ENCODE results near the gene CREG2. TPM values are rescaled to one million over a fixed set of nuclear protein-coding genes. Genes with fewer than 3 reads are reported as not detected.

The CREG2 gene
- total and polyA plus RNA-seq, 2 donors (not counting 1 experiment from before 2014, with no cell fraction given): 0.08 to 0.50 TPM

DNA sequence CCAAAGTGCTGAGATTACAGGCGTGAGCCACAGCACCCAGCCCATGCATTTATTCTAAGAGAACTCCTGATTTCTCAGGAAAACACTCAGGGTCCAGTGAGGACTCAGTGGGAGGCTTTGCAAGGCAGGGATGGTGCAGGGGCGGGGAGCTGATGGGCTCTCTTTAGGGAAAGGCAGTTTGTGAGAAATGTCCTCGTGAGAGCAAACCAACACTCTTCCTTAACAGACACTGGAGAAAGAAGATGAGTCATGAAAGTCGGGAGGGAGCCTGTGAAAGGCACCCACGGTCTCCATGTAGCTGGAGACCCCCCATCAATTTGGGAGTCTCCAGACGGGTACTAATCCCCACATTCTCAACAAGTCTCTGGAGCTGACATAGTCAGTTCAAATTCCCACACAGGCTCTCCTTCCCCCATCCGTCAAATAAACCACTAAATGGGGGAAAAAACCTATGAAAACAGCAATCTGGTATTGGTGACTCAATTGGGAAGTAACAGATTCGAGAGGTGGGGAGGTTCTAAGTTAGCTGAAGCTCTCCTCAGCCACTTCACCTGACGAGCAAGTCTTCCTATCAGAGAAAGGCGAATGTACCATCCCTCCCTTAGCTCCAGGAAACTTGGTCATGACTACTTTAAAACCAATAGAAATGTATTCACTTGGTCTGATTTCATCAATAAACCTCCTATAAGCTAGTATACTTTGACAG lies 11.0 kb upstream of the CREG2 start:
- Histone ChIP-seq H3K9ac (ENCODE audit: insufficient read depth, low read length) (no peak overlapping the region), H3K4me2 (ENCODE audit: extremely low read depth, insufficient read depth, low read length) (no peak overlapping the region)
- DNase-seq (ENCODE audit: low read depth in 2 of 2): peak in 1 of 2 donors; percentile 6

GRCh38 chr2:101396316-101396717 lies 9.0 kb upstream of the CREG2 start:
- H3K4me3 ChIP-seq (replicated peaks in 1 of 4; ENCODE audit: control extremely low read depth in 1 of 4, insufficient read depth in 1 of 4, low read depth in 3 of 4, low read length in 4 of 4): peak overlapping the region in 1 of 4 experiments; percentile 18
- H3K4me2 ChIP-seq (ENCODE audit: extremely low read depth, insufficient read depth, low read length): no peak overlapping the region
- no peak for TF ChIP-seq EZH2 (IDR thresholded peaks at IDR 0.05; ENCODE audit: low read length, missing control alignments)
- TF ChIP-seq, protein P1, sequence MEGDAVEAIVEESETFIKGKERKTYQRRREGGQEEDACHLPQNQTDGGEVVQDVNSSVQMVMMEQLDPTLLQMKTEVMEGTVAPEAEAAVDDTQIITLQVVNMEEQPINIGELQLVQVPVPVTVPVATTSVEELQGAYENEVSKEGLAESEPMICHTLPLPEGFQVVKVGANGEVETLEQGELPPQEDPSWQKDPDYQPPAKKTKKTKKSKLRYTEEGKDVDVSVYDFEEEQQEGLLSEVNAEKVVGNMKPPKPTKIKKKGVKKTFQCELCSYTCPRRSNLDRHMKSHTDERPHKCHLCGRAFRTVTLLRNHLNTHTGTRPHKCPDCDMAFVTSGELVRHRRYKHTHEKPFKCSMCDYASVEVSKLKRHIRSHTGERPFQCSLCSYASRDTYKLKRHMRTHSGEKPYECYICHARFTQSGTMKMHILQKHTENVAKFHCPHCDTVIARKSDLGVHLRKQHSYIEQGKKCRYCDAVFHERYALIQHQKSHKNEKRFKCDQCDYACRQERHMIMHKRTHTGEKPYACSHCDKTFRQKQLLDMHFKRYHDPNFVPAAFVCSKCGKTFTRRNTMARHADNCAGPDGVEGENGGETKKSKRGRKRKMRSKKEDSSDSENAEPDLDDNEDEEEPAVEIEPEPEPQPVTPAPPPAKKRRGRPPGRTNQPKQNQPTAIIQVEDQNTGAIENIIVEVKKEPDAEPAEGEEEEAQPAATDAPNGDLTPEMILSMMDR (conservative IDR thresholded peaks at IDR 0.05 in 1 of 2, IDR thresholded peaks at IDR 0.05 in 1 of 2; ENCODE audit: low read depth in 1 of 2, low read length in 2 of 2): no peak
- peak overlapping the region; percentile 71 for H3K27ac ChIP-seq (ENCODE audit: insufficient read depth, low read length)
- no peak overlapping the region for H2AFZ ChIP-seq (ENCODE audit: low read length)
- H3K9ac ChIP-seq (ENCODE audit: insufficient read depth, low read length): no peak overlapping the region
- H4K20me1 ChIP-seq (ENCODE audit: control insufficient read depth, extremely low read depth, insufficient read depth, low read length): no peaks in the 10 kb centered on the region
- H3K36me3 ChIP-seq (ENCODE audit: control insufficient read depth, insufficient read depth, low read length): peaks cover 2% of the 10 kb centered on the region
- H3K9me3 ChIP-seq (ENCODE audit: control insufficient read depth, insufficient read depth, low read depth, low read length): no peaks in the 10 kb centered on the region
- no peaks in the 10 kb centered on the region for H3K27me3 ChIP-seq (ENCODE audit: control insufficient read depth, insufficient read depth, low read length)
- H3K4me1 ChIP-seq (ENCODE audit: control insufficient read depth, extremely low read depth, insufficient read depth, low read length): peaks cover 8% of the 10 kb centered on the region
- no peaks in the 10 kb centered on the region for H3K79me2 ChIP-seq (ENCODE audit: control insufficient read depth, insufficient read depth, low read length)
- peak; percentile 93 to 96 for DNase-seq (ENCODE audit: low read depth in 2 of 2)

More for the DNA sequence above, 11.0 kb upstream of the CREG2 start:
- H3K27ac ChIP-seq (ENCODE audit: insufficient read depth, low read length): no peak overlapping the region
- no peaks in the 10 kb centered on the region for H4K20me1 ChIP-seq (ENCODE audit: control insufficient read depth, extremely low read depth, insufficient read depth, low read length)
- no peaks in the 10 kb centered on the region for H3K27me3 ChIP-seq (ENCODE audit: control insufficient read depth, insufficient read depth, low read length)
- no peak overlapping the region for H2AFZ ChIP-seq (ENCODE audit: low read length)
- no peak overlapping the region for H3K4me3 ChIP-seq (replicated peaks in 1 of 4; ENCODE audit: control extremely low read depth in 1 of 4, insufficient read depth in 1 of 4, low read depth in 3 of 4, low read length in 4 of 4)
- H3K4me1 ChIP-seq (ENCODE audit: control insufficient read depth, extremely low read depth, insufficient read depth, low read length): peaks cover 8% of the 10 kb centered on the region
- peaks cover 9% of the 10 kb centered on the region for H3K36me3 ChIP-seq (ENCODE audit: control insufficient read depth, insufficient read depth, low read length)
- H3K79me2 ChIP-seq (ENCODE audit: control insufficient read depth, insufficient read depth, low read length): no peaks in the 10 kb centered on the region
- no peaks in the 10 kb centered on the region for H3K9me3 ChIP-seq (ENCODE audit: control insufficient read depth, insufficient read depth, low read depth, low read length)
- no peak for TF ChIP-seq EZH2 (IDR thresholded peaks at IDR 0.05; ENCODE audit: low read length, missing control alignments)
- TF ChIP-seq, protein P1 (conservative IDR thresholded peaks at IDR 0.05 in 1 of 2, IDR thresholded peaks at IDR 0.05 in 1 of 2; ENCODE audit: low read depth in 1 of 2, low read length in 2 of 2): no peak

DNA sequence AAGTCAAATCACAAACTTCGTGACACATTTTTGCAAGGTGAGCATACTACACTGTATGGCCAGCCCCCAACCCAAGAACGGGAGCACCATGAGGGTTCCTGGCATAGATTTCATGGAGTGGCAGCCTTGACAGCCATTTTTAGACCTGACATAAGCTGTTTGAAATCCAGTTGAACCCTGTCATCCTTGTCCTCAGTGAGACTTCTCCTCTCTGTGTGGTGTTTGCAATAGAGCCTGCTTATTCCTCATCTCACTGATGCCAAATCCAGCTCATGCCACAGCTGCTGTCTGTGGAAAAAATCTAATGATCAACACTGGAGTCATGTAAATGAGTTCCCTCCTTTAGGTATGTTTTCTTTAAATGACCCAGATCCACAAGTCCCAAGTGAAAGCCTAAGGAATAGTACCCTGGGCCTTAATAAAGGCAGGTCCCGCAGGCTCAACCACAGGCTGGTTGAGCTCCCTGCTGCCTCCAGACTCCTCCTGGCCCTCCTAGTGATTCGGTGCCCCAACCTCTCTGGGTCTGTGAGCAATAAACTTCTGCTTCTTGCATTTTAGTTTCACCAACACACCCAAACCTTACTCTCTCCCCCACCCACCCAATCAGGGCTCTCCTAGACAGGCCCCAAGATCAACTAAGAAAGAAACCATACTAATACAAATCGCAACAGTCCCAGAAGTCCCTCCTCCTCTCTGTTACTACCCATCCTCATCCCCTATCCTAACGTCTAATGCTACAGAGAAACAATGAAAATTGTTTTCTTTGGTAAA lies 8.4 kb upstream of the CREG2 start:
- no peak overlapping the region for H3K4me2 ChIP-seq (ENCODE audit: extremely low read depth, insufficient read depth, low read length)
- TF ChIP-seq EZH2 (IDR thresholded peaks at IDR 0.05; ENCODE audit: low read length, missing control alignments): no peak
- TF ChIP-seq, protein P1 (conservative IDR thresholded peaks at IDR 0.05 in 1 of 2, IDR thresholded peaks at IDR 0.05 in 1 of 2; ENCODE audit: low read depth in 1 of 2, low read length in 2 of 2): no peak
- peaks cover 8% of the 10 kb centered on the region for H3K4me1 ChIP-seq (ENCODE audit: control insufficient read depth, extremely low read depth, insufficient read depth, low read length)
- H3K4me3 ChIP-seq (replicated peaks in 1 of 4; ENCODE audit: control extremely low read depth in 1 of 4, insufficient read depth in 1 of 4, low read depth in 3 of 4, low read length in 4 of 4): peak overlapping the region in 1 of 4 experiments; percentile 18
- H4K20me1 ChIP-seq (ENCODE audit: control insufficient read depth, extremely low read depth, insufficient read depth, low read length): no peaks in the 10 kb centered on the region
- H3K27ac ChIP-seq (ENCODE audit: insufficient read depth, low read length): peak overlapping the region; percentile 71
- H3K9ac ChIP-seq (ENCODE audit: insufficient read depth, low read length): no peak overlapping the region
- H3K79me2 ChIP-seq (ENCODE audit: control insufficient read depth, insufficient read depth, low read length): no peaks in the 10 kb centered on the region
- DNase-seq (ENCODE audit: low read depth in 2 of 2): peak in 1 of 2 donors; percentile 16
- no peaks in the 10 kb centered on the region for H3K27me3 ChIP-seq (ENCODE audit: control insufficient read depth, insufficient read depth, low read length)
- peaks cover 2% of the 10 kb centered on the region for H3K36me3 ChIP-seq (ENCODE audit: control insufficient read depth, insufficient read depth, low read length)
- H3K9me3 ChIP-seq (ENCODE audit: control insufficient read depth, insufficient read depth, low read depth, low read length): no peaks in the 10 kb centered on the region
- H2AFZ ChIP-seq (ENCODE audit: low read length): no peak overlapping the region

Measured in fibroblast of lung (primary cell).